HCT116 (cell line): ENCODE results near the gene SHROOM3. TPM values are rescaled to one million over a fixed set of nuclear protein-coding genes. Genes with fewer than 3 reads are reported as not detected.

Experiments used
- ATAC-seq: fragments of 200-7000 bp; cut with Tn5 transposase; 2 replicates; pipeline ENCODE4 v1.9.1; 2020; ENCODE audit warnings: mild to moderate bottlenecking, moderate library complexity
- BruUV-seq: library from RNA; stranded (reverse); fragments of 400-500 nt; replicated peaks from 2 replicates; lab custom pipeline; 2021; lab: Mats Ljungman, UMichigan
- CTCF ChIA-PET: fragments of 300-600 bp; sonication (Branson Sonifier 250); formaldehyde crosslinking; loops from one replicate; lab custom pipeline; 2021; ENCODE audit warnings: antibody characterized with exemption; lab: Charles Lee
- POLR2A ChIA-PET: fragments of 300-600, 350-600 bp; sonication (Branson Sonifier 250); formaldehyde crosslinking; loops from one replicate; lab custom pipeline; 2021; ENCODE audit warnings: antibody characterized with exemption; lab: Charles Lee
- RAD21 ChIA-PET, 2 experiments: fragments of 300-600 bp; sonication (Branson Sonifier 250); formaldehyde crosslinking; loops; one replicate each; lab custom pipeline; 2023; ENCODE audit warnings: low total read pairs in 2 of 2; ENCODE audit not compliant: uncharacterized antibody in 2 of 2, unreplicated experiment in 2 of 2, low non-redundant PET in 1 of 2; lab: Charles Lee
- DNase-seq: peaks from one replicate; pipeline ENCODE4 v3.0.0-alpha.2; 2010; ENCODE audit warnings: low read depth, low spot score
- H2AFZ ChIP-seq: fragments of 200-600 bp; shearing (Covaris generic), sonication (generic); 2 replicates; pipeline ENCODE4 v1.6.1; 2017; ENCODE audit warnings: low read depth, mixed run types, mixed read lengths, antibody characterized with exemption, low read length; ENCODE audit not compliant: poor library complexity, severe bottlenecking
- H3K27ac ChIP-seq: 2 replicates; pipeline ENCODE4 v1.5.1; 2012; ENCODE audit warnings: low read depth, low read length
- H3K27me3 ChIP-seq: fragments of 200-600 bp; sonication (generic); 2 replicates; pipeline ENCODE4 v1.6.1; 2016; ENCODE audit warnings: mixed run types, low read length, mixed read lengths; ENCODE audit not compliant: insufficient read depth
- H3K36me3 ChIP-seq, 2 experiments: fragments of 200-500 bp in 1 of 2; fragments of 200-600 bp in 1 of 2; sonication (Bioruptor generic) in 1 of 2; sonication (generic) in 1 of 2; 2 replicates each; pipeline versions ENCODE4 v1.5.1 to v1.6.1; 2014 to 2016; ENCODE audit warnings: low read length in 2 of 2, inconsistent platforms in 1 of 2, mixed read lengths in 1 of 2, mixed run types in 1 of 2; ENCODE audit not compliant: insufficient read depth in 2 of 2, control insufficient read depth in 1 of 2
- H3K4me1 ChIP-seq, 2 experiments: fragments of 200-600 bp in 1 of 2; sonication (generic) in 1 of 2; 2 replicates each; pipeline versions ENCODE4 v1.5.1 to v1.6.1; 2012 to 2017; ENCODE audit warnings: low read length in 2 of 2, inconsistent platforms in 1 of 2, mild to moderate bottlenecking in 1 of 2, mixed read lengths in 1 of 2, mixed run types in 1 of 2, moderate library complexity in 1 of 2; ENCODE audit not compliant: insufficient read depth in 2 of 2, control insufficient read depth in 1 of 2
- H3K4me2 ChIP-seq: fragments of 200-600 bp; sonication (generic); 2 replicates; pipeline ENCODE4 v1.6.1; 2017; ENCODE audit warnings: mixed run types, low read length, mixed read lengths
- H3K4me3 ChIP-seq, 2 experiments: fragments of 200-600 bp in 1 of 2; sonication (generic) in 1 of 2; replicated peaks in 1 of 2; 2 replicates each; pipeline ENCODE4 v1.5.1; 2011 to 2016; ENCODE audit warnings: low read length in 2 of 2, control low read depth in 1 of 2, low read depth in 1 of 2, mild to moderate bottlenecking in 1 of 2, mixed read lengths in 1 of 2, mixed run types in 1 of 2
- H3K79me2 ChIP-seq: fragments of 200-600 bp; sonication (generic); 2 replicates; pipeline ENCODE4 v1.6.1; 2017; ENCODE audit warnings: mild to moderate bottlenecking, mixed run types, low read length, moderate library complexity, mixed read lengths; ENCODE audit not compliant: insufficient read depth
- H3K9ac ChIP-seq: fragments of 200-600 bp; sonication (generic); 2 replicates; pipeline ENCODE4 v1.6.1; 2016; ENCODE audit warnings: low read length, mixed read lengths
- H3K9me2 ChIP-seq: fragments of 200-600 bp; sonication (generic), shearing (Covaris generic); 2 replicates; pipeline ENCODE4 v1.6.1; 2017; ENCODE audit warnings: mixed run types, mild to moderate bottlenecking, moderate library complexity; ENCODE audit not compliant: insufficient read depth
- H3K9me3 ChIP-seq, 2 experiments: fragments of 200-500 bp in 1 of 2; fragments of 200-600 bp in 1 of 2; sonication (Bioruptor generic) in 1 of 2; sonication (generic) in 1 of 2; 2 replicates each; pipeline ENCODE4 v1.6.1; 2014 to 2017; ENCODE audit warnings: low read length in 2 of 2, mixed read lengths in 2 of 2, inconsistent platforms in 1 of 2, low read depth in 1 of 2, mild to moderate bottlenecking in 1 of 2, mixed run types in 1 of 2, moderate library complexity in 1 of 2; ENCODE audit not compliant: control insufficient read depth in 1 of 2, insufficient read depth in 1 of 2
- H4K20me1 ChIP-seq: fragments of 200-600 bp; sonication (generic), shearing (Covaris generic); 2 replicates; pipeline ENCODE4 v1.6.1; 2017; ENCODE audit warnings: mixed run types, mild to moderate bottlenecking, moderate library complexity; ENCODE audit not compliant: insufficient read depth
- ATF3 ChIP-seq: IDR thresholded peaks from 2 replicates; pipeline ENCODE4 v1.6.1; 2012
- CEBPB ChIP-seq: IDR thresholded peaks from 2 replicates; pipeline ENCODE4 v1.6.1; 2012; ENCODE audit warnings: low read depth
- EGR1 ChIP-seq: IDR thresholded peaks from 2 replicates; pipeline ENCODE4 v1.6.1; 2012; ENCODE audit warnings: low read depth
- ELF1 ChIP-seq: IDR thresholded peaks from 2 replicates; pipeline ENCODE4 v1.6.1; 2012; ENCODE audit warnings: low read depth, borderline replicate concordance
- EZH2 ChIP-seq: fragments of 200-600 bp; sonication (generic); IDR thresholded peaks from 2 replicates; pipeline ENCODE4 v1.6.1; 2017; ENCODE audit warnings: antibody characterized with exemption, mixed run types
- EZH2phosphoT487 ChIP-seq: fragments of 200-600 bp; IDR thresholded peaks from 2 replicates; pipeline ENCODE4 v1.6.1; 2018; ENCODE audit warnings: antibody characterized with exemption, borderline replicate concordance
- MAX ChIP-seq: IDR thresholded peaks from 2 replicates; pipeline ENCODE4 v1.6.1; 2012
- POLR2AphosphoS5 ChIP-seq: IDR thresholded peaks from 2 replicates; pipeline ENCODE4 v1.6.1; 2011; ENCODE audit warnings: mild to moderate bottlenecking, low read depth, low read length, moderate library complexity
- RAD21 ChIP-seq: IDR thresholded peaks from 2 replicates; pipeline ENCODE4 v1.6.1; 2012; ENCODE audit warnings: low read depth, mild to moderate bottlenecking
- TCF7L2 ChIP-seq: IDR thresholded peaks from 2 replicates; pipeline ENCODE4 v1.7.0; 2011; ENCODE audit warnings: borderline replicate concordance, inconsistent platforms; ENCODE audit not compliant: insufficient read depth, insufficient read length; ENCODE audit errors: extremely low read depth
- ZFX ChIP-seq: fragments of 450-650 bp; IDR thresholded peaks from 2 replicates; pipeline ENCODE4 v1.6.1; 2017
- ZNF274 ChIP-seq: fragments of 200-500 bp; sonication (Bioruptor generic); IDR thresholded peaks from 2 replicates; pipeline ENCODE4 v1.6.1; 2014; ENCODE audit warnings: mild to moderate bottlenecking, low read depth, low read length, inconsistent platforms
- intact Hi-C: fragments of 100-400 bp; cut with micrococcal nuclease; formaldehyde crosslinking; loops from 2 replicates; pipeline ENCODE4 v1.10.0; 2022
- total RNA-seq: library from RNA; stranded (reverse); gene quantifications from one replicate; pipeline ENCODE4 v1.2.1, GENCODE V29; 2021; ENCODE audit not compliant: unreplicated experiment

Gene SHROOM3
- total RNA-seq, 1 experiment from 2014 or later, result 22.5 TPM

- H2AFZ ChIP-seq, result no peak overlapping the region
- H3K9me3 ChIP-seq, result no peaks in the 10 kb centered on the region; a peak in 1 of 4 replicates
- intact Hi-C loops, result no loop called here
- no TSS peak for BruUV-seq
- no peak overlapping the region for H3K4me2 ChIP-seq
- no peak for ATAC-seq
- H3K27ac ChIP-seq, result no peak overlapping the region
- H3K79me2 ChIP-seq, result no peaks in the 10 kb centered on the region
- RAD21 ChIA-PET, result no interaction called here
- TF ChIP-seq EZH2, result no peak
- no peak for TF ChIP-seq TCF7L2
- TF ChIP-seq ELF1, result no peak
- TF ChIP-seq RAD21, result no peak
- no peak for TF ChIP-seq POLR2AphosphoS5
- no peak for TF ChIP-seq EZH2phosphoT487
- no peak for TF ChIP-seq EGR1
- no peak for TF ChIP-seq CEBPB
- TF ChIP-seq ATF3, result no peak
- no peak for TF ChIP-seq ZNF274
- TF ChIP-seq ZFX, result no peak
- TF ChIP-seq MAX, result no peak
- no peak overlapping the region for H3K4me3 ChIP-seq
- no peaks in the 10 kb centered on the region for H3K9me2 ChIP-seq
- POLR2A ChIA-PET, result no interaction called here
- CTCF ChIA-PET, result no interaction called here
- no peaks in the 10 kb centered on the region for H4K20me1 ChIP-seq
- no peak for DNase-seq
- no peak overlapping the region for H3K9ac ChIP-seq
- H3K4me1 ChIP-seq, result no peaks in the 10 kb centered on the region
- H3K27me3 ChIP-seq, result no peaks in the 10 kb centered on the region
- no peaks in the 10 kb centered on the region for H3K36me3 ChIP-seq
Observed at GRCh38 chr4:76420188-76420761, 14.8 kb upstream of the SHROOM3 start.
